GDM1 (cell line): Measurements from ENCODE around the gene IFITM5.
"Not testable (repeated sequence)": the region's sequence is repeated elsewhere in the genome, so short reads cannot be mapped to it uniquely, and the experiment has no call there.

ENCODE experiments used
- DNase-seq: peaks from one replicate; lab custom pipeline; 2025; lab: John Stamatoyannopoulos, UW

The IFITM5 gene

DNA sequence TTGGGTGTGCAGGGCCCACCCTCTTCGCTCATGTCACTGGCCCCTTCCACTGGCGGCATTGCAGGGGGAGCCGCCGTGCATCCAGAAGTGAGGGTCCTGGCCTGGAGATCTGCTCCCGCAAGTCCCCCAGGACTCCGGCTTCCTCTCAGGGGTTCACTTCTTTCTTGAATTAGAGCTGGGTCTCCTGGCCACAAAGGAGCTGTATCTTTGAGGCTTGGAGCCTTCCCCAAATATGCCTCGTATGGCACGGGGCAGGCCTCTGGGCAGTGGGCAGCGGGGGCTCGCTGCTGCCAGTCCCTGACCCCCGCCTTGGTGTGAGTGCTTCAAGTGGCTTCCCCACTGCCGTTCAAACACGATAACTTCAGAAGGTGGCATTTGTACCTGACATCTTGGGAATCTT lies 28.7 kb upstream of the IFITM5 start:
- no peak for DNase-seq

- no peak for DNase-seq
These were observed 28.2 kb upstream of the IFITM5 start for GRCh38 chr11:327581-327923.

DNA sequence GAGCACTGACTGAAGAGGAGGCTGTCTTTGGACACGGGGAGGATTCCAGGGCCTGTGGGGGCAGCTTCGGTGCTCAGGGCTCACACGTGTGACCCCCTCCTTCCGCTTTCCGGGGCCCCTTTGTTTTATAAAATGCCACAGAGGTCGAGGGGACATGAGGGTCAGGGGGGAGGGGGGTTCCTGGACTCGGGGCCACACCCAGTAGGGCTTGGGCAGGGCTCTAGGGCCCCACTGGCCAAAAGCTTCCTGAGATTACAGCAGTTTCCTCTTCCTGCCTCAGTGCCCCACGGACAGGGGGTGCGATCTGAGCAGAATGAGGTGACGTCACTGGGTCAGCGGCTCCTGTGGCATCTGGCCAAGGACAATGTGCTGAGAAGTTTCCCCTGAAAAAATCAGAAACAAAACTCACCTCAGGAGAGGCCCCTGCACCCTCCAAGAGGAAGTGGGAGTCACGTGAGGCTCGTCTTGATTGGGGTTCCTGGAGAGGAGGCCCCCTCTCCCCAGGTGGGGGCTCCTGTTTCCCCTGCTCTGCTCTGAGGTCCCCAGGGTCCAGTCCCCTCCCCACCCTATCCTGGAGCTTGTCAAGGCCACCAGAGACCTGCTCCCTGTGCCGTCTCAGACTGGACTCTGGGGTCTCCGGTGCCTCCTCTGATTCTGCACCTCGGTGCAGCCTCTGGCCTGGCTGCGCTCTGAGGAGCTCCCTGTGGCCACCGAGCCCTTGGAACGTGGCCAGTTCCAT lies 27.7 kb upstream of the IFITM5 start:
- DNase-seq, result peak; percentile 32

- no peak for DNase-seq
These were observed 27.2 kb upstream of the IFITM5 start for GRCh38 chr11:326592-326841.

GRCh38 chr11:325796-326591 lies 26.7 kb upstream of the IFITM5 start:
- no peak for DNase-seq

DNA sequence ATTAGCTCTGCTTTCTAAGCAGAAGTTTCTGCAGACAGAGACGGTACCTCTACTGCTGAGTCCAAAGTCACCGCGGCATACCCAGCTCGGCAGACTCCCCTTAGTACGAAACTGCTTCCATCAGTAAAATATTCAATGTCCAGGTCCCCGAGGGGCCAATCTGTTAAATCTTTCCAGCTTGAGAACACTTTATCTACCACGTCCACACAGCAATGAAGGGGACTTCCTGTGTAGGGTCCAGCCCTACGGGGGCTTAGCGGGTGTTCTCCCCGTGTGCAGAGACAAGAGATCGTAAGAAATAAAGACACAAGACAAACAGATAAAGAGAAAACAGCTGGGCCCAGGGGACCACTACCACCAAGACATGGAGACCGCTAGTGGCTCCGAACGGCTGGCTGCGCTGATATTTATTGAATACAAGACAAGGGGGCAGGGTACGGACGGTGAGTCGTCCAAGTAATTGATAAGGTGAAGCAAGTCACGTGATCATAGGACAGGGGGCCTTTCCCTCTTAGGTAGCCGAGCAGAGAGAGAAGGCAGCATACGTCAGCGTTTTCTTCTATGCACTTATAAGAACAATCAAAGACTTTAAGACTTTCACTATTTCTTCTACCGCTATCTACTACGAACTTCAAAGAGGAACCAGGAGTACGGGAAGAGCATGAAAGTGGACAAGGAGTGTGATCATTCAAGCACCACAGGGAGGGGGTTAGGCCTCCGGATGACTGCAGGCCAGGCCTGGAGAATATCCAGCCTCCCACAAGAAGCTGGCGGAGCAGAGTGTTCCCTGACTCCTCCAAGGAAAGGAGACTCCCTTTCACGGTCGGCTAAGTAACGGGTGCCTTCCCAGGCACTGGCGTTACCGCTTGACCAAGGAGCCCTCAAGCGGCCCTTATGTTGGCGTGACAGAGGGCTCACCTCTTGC lies 25.5 kb upstream of the IFITM5 start:
- not testable (repeated sequence) for DNase-seq

- no peak for DNase-seq
These were observed 24.8 kb upstream of the IFITM5 start for GRCh38 chr11:324156-324555.

DNA sequence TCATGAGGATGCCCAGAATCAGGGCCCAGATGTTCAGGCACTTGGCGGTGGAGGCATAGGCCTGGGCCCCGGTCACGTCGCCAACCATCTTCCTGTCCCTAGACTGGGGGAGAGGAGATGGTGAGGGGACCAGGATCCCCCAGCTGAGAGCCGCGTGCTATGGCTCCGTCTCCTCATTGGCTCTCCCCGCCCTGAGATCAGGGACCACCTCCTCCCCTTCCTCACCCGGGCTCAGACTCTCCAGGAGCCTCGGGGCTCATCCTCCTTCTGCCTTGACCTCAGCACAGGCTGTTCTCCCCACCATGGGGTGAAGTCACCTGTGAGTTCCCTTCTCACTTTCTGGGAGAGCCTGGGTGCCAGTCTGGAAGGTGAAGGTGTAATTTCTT lies 20.6 kb upstream of the IFITM5 start:
- not testable (repeated sequence) for DNase-seq

- not testable (repeated sequence) for DNase-seq
These were observed 20.0 kb upstream of the IFITM5 start for GRCh38 chr11:319121-319887.

GRCh38 chr11:318405-319120 lies 19.2 kb upstream of the IFITM5 start:
- not testable (repeated sequence) for DNase-seq

DNA sequence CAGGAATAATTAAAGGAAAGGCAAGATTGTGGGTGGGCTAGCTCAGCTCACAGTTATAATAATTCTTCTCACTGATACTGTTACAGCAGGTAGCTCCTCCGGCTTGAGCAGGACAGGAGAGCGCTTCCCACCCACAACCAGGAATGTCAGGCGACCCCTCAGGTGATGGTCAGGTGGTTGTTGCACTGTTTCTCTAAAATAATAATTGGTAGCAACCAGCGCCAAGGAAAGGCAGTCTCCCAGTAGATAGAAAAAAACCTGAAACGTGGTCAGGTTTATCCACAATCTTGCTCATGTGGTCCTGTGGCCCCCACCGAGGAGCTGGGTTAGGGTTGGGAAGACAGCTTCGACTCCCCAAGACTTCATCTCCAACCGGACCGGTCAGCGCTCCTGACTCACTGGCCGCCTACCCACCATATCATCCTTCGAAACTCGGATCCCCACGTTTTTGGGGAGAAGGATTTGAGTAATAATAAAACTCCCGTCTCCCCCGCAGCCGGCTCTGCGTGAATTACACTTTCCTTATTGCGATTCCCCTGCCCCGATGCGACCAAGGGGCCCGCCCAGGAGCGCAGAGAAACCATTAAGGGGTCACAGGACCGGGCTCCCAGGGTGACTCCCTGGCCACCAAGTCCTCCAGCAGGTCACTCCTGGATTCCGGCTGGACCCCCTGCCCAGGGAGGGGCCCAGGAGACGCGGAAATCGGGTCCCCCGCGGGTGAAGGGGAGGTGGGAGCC lies 18.5 kb upstream of the IFITM5 start:
- not testable (repeated sequence) for DNase-seq

GRCh38 chr11:316891-317301 lies 17.6 kb upstream of the IFITM5 start:
- no peak for DNase-seq

- DNase-seq, result no peak
These were observed 16.8 kb upstream of the IFITM5 start for GRCh38 chr11:316031-316701.

DNA sequence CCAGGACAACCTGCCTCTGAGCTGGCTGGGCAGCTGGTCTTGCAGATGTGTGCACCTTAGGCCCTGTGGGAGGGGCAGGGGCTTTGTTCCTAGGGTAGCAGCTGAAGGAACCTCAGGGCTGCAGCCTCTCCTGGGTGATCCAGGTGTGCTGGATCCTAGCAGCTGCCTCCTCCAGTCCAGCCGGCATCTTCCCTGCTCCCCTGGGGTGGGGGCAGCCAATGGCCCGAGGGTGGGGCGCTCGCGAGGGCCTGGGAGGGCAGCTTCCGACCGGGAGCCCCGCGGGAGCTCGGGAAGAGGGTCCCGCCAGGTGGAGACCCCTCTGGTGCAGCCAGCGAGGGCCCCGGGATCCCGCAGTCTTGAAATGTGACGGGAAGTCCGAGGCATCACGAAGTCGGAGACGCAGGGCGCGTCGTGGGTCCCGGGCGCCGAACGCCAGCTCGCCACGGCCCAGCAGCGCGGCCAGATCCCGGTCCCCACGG lies 16.2 kb upstream of the IFITM5 start:
- no peak for DNase-seq

GRCh38 chr11:315051-315481 lies 15.7 kb upstream of the IFITM5 start:
- DNase-seq, result no peak

DNA sequence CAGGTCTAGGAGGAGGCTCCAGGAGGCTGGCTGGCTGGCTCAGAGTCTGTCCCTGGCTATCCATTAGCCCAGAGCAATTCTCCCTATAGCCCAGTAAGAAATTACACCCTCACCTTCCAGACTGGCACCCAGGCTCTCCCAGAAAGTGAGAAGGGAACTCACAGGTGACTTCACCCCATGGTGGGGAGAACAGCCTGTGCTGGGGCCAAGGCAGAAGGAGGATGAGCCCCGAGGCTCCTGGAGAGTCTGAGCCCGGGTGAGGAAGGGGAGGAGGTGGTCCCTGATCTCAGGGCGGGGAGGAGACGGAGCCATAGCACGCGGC lies 15.2 kb upstream of the IFITM5 start:
- DNase-seq, result not testable (repeated sequence)

GRCh38 chr11:313787-314553 lies 14.6 kb upstream of the IFITM5 start, which contains the start of gene IFITM1:
Gene IFITM1, plus strand, starts transcription at chr11:314040. Its CDS starts 131 bp downstream, at chr11:314171.
- peak; percentile 82 for DNase-seq

GRCh38 chr11:313304-313786 lies 14.0 kb upstream of the IFITM5 start:
- no peak for DNase-seq
